HFF-Myc (cell line): Measurements from ENCODE around the gene MCAM.

Source experiments
- DNase-seq: peaks from one replicate; pipeline ENCODE4 v3.0.0-alpha.2; 2011; ENCODE audit warnings: low read depth; ENCODE audit errors: extremely low read depth
- H3K4me3 ChIP-seq: replicated peaks from 2 replicates; pipeline ENCODE4 v1.5.1; 2011; ENCODE audit warnings: low read depth, mild to moderate bottlenecking, control low read depth, low read length
- TF ChIP-seq, protein P1 (sequence below): IDR thresholded peaks from 2 replicates; pipeline ENCODE4 v1.5.1; 2012; ENCODE audit warnings: mild to moderate bottlenecking, low read depth, low read length, control low read depth; ENCODE audit errors: missing control alignments

Gene MCAM

DNA sequence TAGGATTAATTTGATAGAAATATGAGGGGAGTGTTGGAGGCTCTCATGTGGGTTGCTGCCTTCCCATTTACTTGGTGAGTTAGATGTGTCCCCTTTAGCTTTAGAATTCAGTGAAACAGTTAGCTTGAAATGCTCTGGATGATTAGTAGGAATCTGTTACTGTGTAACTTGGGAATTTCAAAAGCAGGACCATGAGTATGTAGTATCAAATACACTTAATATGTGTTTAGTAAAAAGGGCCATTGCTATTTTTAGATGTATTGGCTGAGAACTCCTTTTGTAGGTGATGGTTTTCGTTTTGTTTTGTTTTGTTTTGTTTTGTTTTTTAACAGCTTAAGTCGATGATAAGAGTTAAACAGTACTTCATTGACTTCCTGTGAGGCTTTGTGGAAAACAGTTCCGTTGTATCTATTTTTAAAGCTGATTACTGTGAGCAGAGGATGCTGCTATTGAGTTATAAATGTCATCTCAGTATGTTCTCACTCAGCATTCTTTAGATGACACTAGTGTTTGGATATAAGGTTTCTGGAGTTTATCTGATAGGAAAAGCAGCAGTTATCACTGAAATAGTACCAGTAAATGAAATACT, 53.5 kb downstream of the MCAM start:
- no peak overlapping the region for H3K4me3 ChIP-seq
- TF ChIP-seq, protein P1, sequence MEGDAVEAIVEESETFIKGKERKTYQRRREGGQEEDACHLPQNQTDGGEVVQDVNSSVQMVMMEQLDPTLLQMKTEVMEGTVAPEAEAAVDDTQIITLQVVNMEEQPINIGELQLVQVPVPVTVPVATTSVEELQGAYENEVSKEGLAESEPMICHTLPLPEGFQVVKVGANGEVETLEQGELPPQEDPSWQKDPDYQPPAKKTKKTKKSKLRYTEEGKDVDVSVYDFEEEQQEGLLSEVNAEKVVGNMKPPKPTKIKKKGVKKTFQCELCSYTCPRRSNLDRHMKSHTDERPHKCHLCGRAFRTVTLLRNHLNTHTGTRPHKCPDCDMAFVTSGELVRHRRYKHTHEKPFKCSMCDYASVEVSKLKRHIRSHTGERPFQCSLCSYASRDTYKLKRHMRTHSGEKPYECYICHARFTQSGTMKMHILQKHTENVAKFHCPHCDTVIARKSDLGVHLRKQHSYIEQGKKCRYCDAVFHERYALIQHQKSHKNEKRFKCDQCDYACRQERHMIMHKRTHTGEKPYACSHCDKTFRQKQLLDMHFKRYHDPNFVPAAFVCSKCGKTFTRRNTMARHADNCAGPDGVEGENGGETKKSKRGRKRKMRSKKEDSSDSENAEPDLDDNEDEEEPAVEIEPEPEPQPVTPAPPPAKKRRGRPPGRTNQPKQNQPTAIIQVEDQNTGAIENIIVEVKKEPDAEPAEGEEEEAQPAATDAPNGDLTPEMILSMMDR = no peak
- no peak for DNase-seq

DNA sequence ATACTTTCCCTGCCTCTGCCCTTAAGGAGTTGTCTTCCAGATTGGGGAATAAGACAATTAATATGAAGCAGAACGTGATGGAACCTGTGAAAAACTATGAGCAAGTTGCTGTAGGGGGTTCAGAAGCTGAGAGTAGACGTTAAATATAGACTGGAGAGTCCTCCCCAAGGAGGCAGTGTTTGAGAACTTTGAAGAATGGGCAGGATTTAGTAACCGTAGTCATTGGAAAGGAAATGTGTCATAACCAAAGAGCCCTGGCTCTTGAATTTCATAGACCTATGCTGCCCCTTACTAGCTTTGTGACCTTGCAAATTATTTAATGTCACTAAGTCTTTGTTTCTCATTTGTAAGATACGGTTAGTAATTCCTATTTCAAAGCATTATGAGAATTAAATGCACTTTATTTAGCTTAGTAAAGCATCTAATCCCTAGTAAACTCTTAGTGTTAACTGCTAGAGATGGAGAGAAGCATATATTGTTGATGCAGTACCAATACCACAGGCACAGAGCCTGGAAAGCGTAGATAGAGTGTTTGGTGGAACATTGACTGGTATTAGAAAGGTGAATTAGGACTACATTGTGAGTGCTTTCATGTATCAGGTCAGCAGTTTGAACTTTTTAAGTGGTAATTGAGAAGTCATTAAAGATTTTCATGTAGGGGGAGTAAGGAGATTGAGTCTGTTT, 54.1 kb downstream of the MCAM start:
- no peak overlapping the region for H3K4me3 ChIP-seq
- TF ChIP-seq, protein P1 = no peak
- DNase-seq = peak; percentile 14

DNA sequence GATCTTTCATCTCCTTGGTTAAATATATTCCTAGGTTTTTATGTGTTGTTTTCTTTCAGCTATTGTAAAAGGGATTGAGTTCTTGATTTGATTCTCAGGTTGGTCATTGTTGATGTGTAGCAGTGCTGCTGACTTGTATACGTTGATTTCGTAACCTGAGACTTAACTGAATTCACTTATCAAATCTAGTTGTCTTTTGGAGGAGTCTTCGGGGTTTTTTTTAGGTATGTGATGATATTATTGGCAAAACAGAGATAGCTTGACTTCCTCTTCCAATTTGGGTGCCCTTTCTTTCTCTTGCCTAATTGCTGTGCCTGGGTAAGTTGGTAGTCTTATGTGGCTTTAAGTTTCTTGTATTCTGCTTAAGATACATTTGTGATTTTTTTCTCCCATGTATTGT, 57.9 kb downstream of the MCAM start:
- TF ChIP-seq, protein P1 = no peak
- no peak overlapping the region for H3K4me3 ChIP-seq
- no peak for DNase-seq
